Stomach (tissue), 9 donors: ENCODE data around the gene CDKN1C. TPM values are rescaled to one million over a fixed set of nuclear protein-coding genes. Genes with fewer than 3 reads are reported as not detected.

Experiments used
- DNase-seq, 2 donors: peaks; one replicate each; pipeline versions ENCODE4 v3.0.0 to v3.0.0-alpha.2; 2013 to 2019
- H3K27ac ChIP-seq, 5 donors: fragments of 200-600 bp in 4 of 5; sonication (generic) in 4 of 5; one replicate each; pipeline ENCODE4 v1.5.1; 2013 to 2019; ENCODE audit warnings: mild to moderate bottlenecking in 1 of 5, moderate library complexity in 1 of 5
- H3K27me3 ChIP-seq, 3 donors: fragments of 200-600 bp; sonication (generic); one replicate each; pipeline ENCODE4 v1.5.1; 2017 to 2019; ENCODE audit warnings: mixed run types in 1 of 3
- H3K36me3 ChIP-seq, 4 donors: fragments of 200-600 bp; sonication (generic); 1 replicate in 3 of 4; 2 replicates in 1 of 4; pipeline ENCODE4 v1.5.1; 2016 to 2019
- H3K4me1 ChIP-seq, 4 donors: fragments of 200-600 bp; sonication (generic); one replicate each; pipeline ENCODE4 v1.5.1; 2016 to 2019
- H3K4me3 ChIP-seq, 4 donors: fragments of 200-600 bp; sonication (generic) in 3 of 4; one replicate each; pipeline ENCODE4 v1.5.1; 2016 to 2019; ENCODE audit warnings: mild to moderate bottlenecking in 1 of 4
- H3K9me3 ChIP-seq, 4 donors: fragments of 200-600 bp; sonication (generic); one replicate each; pipeline ENCODE4 v1.5.1; 2016 to 2019
- CTCF ChIP-seq, 7 experiments: fragments of 450-650 bp in 4 of 7; fragments of 200-600 bp in 3 of 7; sonication (generic) in 3 of 7; IDR thresholded peaks; one replicate each; pipeline ENCODE4 v1.5.1; 2016 to 2019; ENCODE audit warnings: antibody characterized with exemption in 7 of 7, control low read depth in 2 of 7, mild to moderate bottlenecking in 1 of 7
- EP300 ChIP-seq: sonication (generic); formaldehyde crosslinking; IDR thresholded peaks from one replicate; pipeline ENCODE4 v1.6.1; 2017; ENCODE audit warnings: antibody characterized with exemption
- POLR2A ChIP-seq, 4 donors: fragments of 450-650 bp; IDR thresholded peaks; one replicate each; pipeline ENCODE4 v1.6.1; 2016; ENCODE audit warnings: antibody characterized with exemption in 4 of 4, control low read depth in 2 of 4, mild to moderate bottlenecking in 1 of 4, moderate library complexity in 1 of 4
- POLR2AphosphoS5 ChIP-seq, 3 donors: sonication (generic); formaldehyde crosslinking; IDR thresholded peaks; one replicate each; pipeline ENCODE4 v1.6.1; 2016; ENCODE audit warnings: antibody characterized with exemption in 3 of 3
- WGBS, 5 donors: extraction: QIAGEN DNeasy Blood & Tissue Kit in 3 of 5; methylation state at CpG; one replicate each; pipeline versions ENCODE4 v1.1.5 to v1.1.7; 2013 to 2018; 5-methylcytosine and 5-hydroxymethylcytosine counted together
- intact Hi-C: fragments of 100-400 bp; cut with DNase I; formaldehyde crosslinking; loops from one replicate; pipeline ENCODE4 v1.15.1; 2023; ENCODE audit warnings: low total_unique reads
- polyA plus RNA-seq, 3 donors: library from polyadenylated mRNA; stranded (reverse); fragments of 200-250 nt; gene quantifications; one replicate each; pipeline ENCODE4 v1.2.3, GENCODE V29; 2013
- small RNA-seq, 4 donors: library from RNA; depleted of rRNA; stranded (forward); fragments of <200 nt; gene quantifications; one replicate each; pipeline ENCODE3, GENCODE V24; 2016
- total RNA-seq, 5 donors: library from RNA; depleted of rRNA; stranded (reverse); fragments of >200 nt; gene quantifications; one replicate each; pipeline versions ENCODE4 v1.1.0 to v1.2.3, GENCODE V29; 2014 to 2016
- donor health status: healthy with polysubstance abuse.
- donor health status: Bipolar disorder and iron deficiency.
- donor health status: healthy.

CDKN1C gene
- total and polyA plus RNA-seq, 8 donors, result 10.5 to 99.1 (median 42.3) TPM

- TF ChIP-seq EP300 (no peak), POLR2A (IDR thresholded peaks at IDR 0.05) (no peak), POLR2AphosphoS5 (IDR thresholded peaks at IDR 0.05) (no peak), CTCF (IDR thresholded peaks at IDR 0.05) (no peak)
- Histone ChIP-seq H3K36me3 (no peaks in the 10 kb centered on the region), H3K4me1 (peaks cover 16 to 22% (median 19%) of the 10 kb centered on the region in 4 donors), H3K4me3 (no peak overlapping the region), H3K9me3 (no peaks in the 10 kb centered on the region), H3K27me3 (no peaks in the 10 kb centered on the region), H3K27ac (no peak overlapping the region)
- 82 to 91% (median 85%) methylated on average over 10 to 16 of the region's 16 CpGs for WGBS, 5 donors
- intact Hi-C loops, result no loop called here
- DNase-seq, result peak in 1 of 2 donors; percentile 61
Measured at GRCh38 chr11:2834503-2835273, 50.9 kb downstream of the CDKN1C start.

GRCh38 chr11:2833716-2834502 lies 51.7 kb downstream of the CDKN1C start:
- DNase-seq, result no peak
- WGBS, 5 donors, result 88 to 92% (median 90%) methylated on average over 7 to 19 of the region's 19 CpGs
- Histone ChIP-seq H3K9me3 (peaks cover 0 to 8% (median 5%) of the 10 kb centered on the region in 4 donors), H3K4me3 (no peak overlapping the region), H3K36me3 (no peaks in the 10 kb centered on the region), H3K27ac (no peak overlapping the region), H3K4me1 (peaks cover 16 to 22% (median 19%) of the 10 kb centered on the region in 4 donors), H3K27me3 (no peaks in the 10 kb centered on the region)
- intact Hi-C loops, result no loop called here
- TF ChIP-seq POLR2A (IDR thresholded peaks at IDR 0.05) (no peak), POLR2AphosphoS5 (IDR thresholded peaks at IDR 0.05) (no peak), CTCF (IDR thresholded peaks at IDR 0.05) (no peak), EP300 (no peak)

Small RNA genes within 50 kb of the gene (small RNA-seq; reads per million reads assigned to genes)
- 0 reads per million in 4 donors for gene AC013791.1

Other genes with a start within 250 kb of the CDKN1C start
- gene KCNQ1OT1, start 185.8 kb downstream of the CDKN1C start, total RNA-seq, result 10 to 100 TPM in 1 of 5 donors, 1 to 10 TPM in 4; 2.2 to 15.1 (median 2.3) TPM
- under 1 TPM; under 0.01 to 0.12 (median 0.05) TPM for gene KCNQ1OT1, start 185.8 kb downstream of the CDKN1C start, polyA plus RNA-seq
- gene PHLDA2, start 43.6 kb upstream of the CDKN1C start, total RNA-seq, result 10 to 100 TPM in 1 of 5 donors, 1 to 10 TPM in 1, not detected in 3; 3.1 to 34.2 TPM
- 10 to 100 TPM; 19.7 to 32.7 (median 25.5) TPM for gene PHLDA2, start 43.6 kb upstream of the CDKN1C start, polyA plus RNA-seq
- 100 to 1,000 TPM in 4 of 5 donors, 10 to 100 TPM in 1; 80.5 to 438 (median 181) TPM for gene NAP1L4, start 106.6 kb upstream of the CDKN1C start, total RNA-seq
- 10 to 100 TPM; 61.3 to 82.7 (median 77.5) TPM for gene NAP1L4, start 106.6 kb upstream of the CDKN1C start, polyA plus RNA-seq
- 10 to 100 TPM; 28.6 to 54.2 (median 42.6) TPM for gene CARS1, start 171.6 kb upstream of the CDKN1C start, total RNA-seq
- gene CARS1, start 171.6 kb upstream of the CDKN1C start, polyA plus RNA-seq, result 10 to 100 TPM; 25.2 to 44.9 (median 35.7) TPM